Esophagus muscularis mucosa (tissue), 4 donors: Measurements from ENCODE around the gene NCEH1. TPM values are rescaled to one million over a fixed set of nuclear protein-coding genes. Genes with fewer than 3 reads are reported as not detected.
"Not testable (repeated sequence)": the region's sequence is repeated elsewhere in the genome, so short reads cannot be mapped to it uniquely, and the experiment has no call there.

Experiments used
- DNase-seq: peaks from one replicate; pipeline ENCODE4 v3.0.0-alpha.2; 2017; ENCODE audit errors: extremely low spot score
- H3K27ac ChIP-seq, 4 donors: fragments of 200-600 bp; sonication (generic); replicated peaks in 1 of 4; 1 replicate in 3 of 4; 2 replicates in 1 of 4; pipeline ENCODE4 v1.5.1; 2016 to 2019; ENCODE audit warnings: mild to moderate bottlenecking in 1 of 4
- H3K27me3 ChIP-seq, 4 donors: fragments of 200-600 bp; sonication (generic); one replicate each; pipeline versions ENCODE4 v1.5.1 to v1.6.0; 2016 to 2019
- H3K36me3 ChIP-seq, 4 donors: fragments of 200-600 bp; sonication (generic); one replicate each; pipeline ENCODE4 v1.5.1; 2016 to 2019
- H3K4me1 ChIP-seq, 4 donors: fragments of 200-600 bp; sonication (generic); one replicate each; pipeline ENCODE4 v1.5.1; 2016 to 2019
- H3K4me3 ChIP-seq, 4 donors: fragments of 200-600 bp; sonication (generic); 1 replicate in 2 of 4; 2 replicates in 2 of 4; pipeline ENCODE4 v1.5.1; 2016 to 2019; ENCODE audit warnings: mild to moderate bottlenecking in 4 of 4, moderate library complexity in 1 of 4
- H3K9me3 ChIP-seq, 4 donors: fragments of 200-600 bp; sonication (generic); 1 replicate in 3 of 4; 2 replicates in 1 of 4; pipeline ENCODE4 v1.5.1; 2016 to 2019
- CTCF ChIP-seq, 3 experiments: fragments of 200-600 bp in 2 of 3; fragments of 450-650 bp in 1 of 3; sonication (generic) in 2 of 3; IDR thresholded peaks; one replicate each; pipeline ENCODE4 v1.5.1; 2017 to 2019; ENCODE audit warnings: antibody characterized with exemption in 3 of 3, mild to moderate bottlenecking in 2 of 3, moderate library complexity in 1 of 3
- EP300 ChIP-seq: sonication (generic); formaldehyde crosslinking; IDR thresholded peaks from one replicate; pipeline ENCODE4 v1.6.1; 2017; ENCODE audit warnings: antibody characterized with exemption
- POLR2A ChIP-seq: fragments of 450-650 bp; IDR thresholded peaks from one replicate; pipeline ENCODE4 v1.6.1; 2017; ENCODE audit warnings: antibody characterized with exemption, moderate library complexity, mild to moderate bottlenecking, low read depth
- POLR2AphosphoS5 ChIP-seq, 2 donors: sonication (generic); formaldehyde crosslinking; IDR thresholded peaks; one replicate each; pipeline ENCODE4 v1.6.1; 2017; ENCODE audit warnings: antibody characterized with exemption in 2 of 2
- WGBS: methylation state at CpG from one replicate; pipeline ENCODE4 v1.1.5; 2018; 5-methylcytosine and 5-hydroxymethylcytosine counted together
- intact Hi-C: fragments of 100-400 bp; cut with DNase I; formaldehyde crosslinking; loops from one replicate; pipeline ENCODE4 v1.15.1; 2023
- total RNA-seq, 4 donors: library from RNA; depleted of rRNA; stranded (reverse); fragments of >200 nt; gene quantifications; one replicate each; pipeline versions ENCODE4 v1.1.0 to v1.2.1, GENCODE V29; 2016

NCEH1 gene
- total RNA-seq, 4 donors from 2014 or later = 3.0 to 11.6 (median 3.7) TPM

GRCh38 chr3:172666181-172666872, 44.5 kb downstream of the NCEH1 start:
- Histone ChIP-seq H3K27ac (no peak overlapping the region), H3K9me3 (no peaks in the 10 kb centered on the region), H3K36me3 (no peaks in the 10 kb centered on the region), H3K4me1 (peaks cover 15 to 39% (median 26%) of the 10 kb centered on the region in 4 donors), H3K27me3 (no peaks in the 10 kb centered on the region), H3K4me3 (no peak overlapping the region)
- TF ChIP-seq CTCF (IDR thresholded peaks at IDR 0.05) (peak in 1 of 3 experiments; percentile 2), EP300 (no peak)
- WGBS = 89% methylated on average over 10 of the region's 10 CpGs
- intact Hi-C loops = no loop called here
- peak; percentile 81 for DNase-seq

- not testable (repeated sequence) for H3K4me3 ChIP-seq, H3K27ac ChIP-seq, H3K9me3 ChIP-seq, H3K27me3 ChIP-seq, H3K36me3 ChIP-seq
- DNase-seq = peak; percentile 42
- intact Hi-C loops = loop anchor here (1.0 kb wide), 1 partner anchor 177 kb away; no protein-coding TSS in a partner anchor
- peaks cover 15 to 36% (median 26%) of the 10 kb centered on the region in 4 donors for H3K4me1 ChIP-seq
- 60% methylated on average over 2 of the region's 9 CpGs for WGBS
Measured at GRCh38 chr3:172665510-172665909, 45.4 kb downstream of the NCEH1 start.

DNA sequence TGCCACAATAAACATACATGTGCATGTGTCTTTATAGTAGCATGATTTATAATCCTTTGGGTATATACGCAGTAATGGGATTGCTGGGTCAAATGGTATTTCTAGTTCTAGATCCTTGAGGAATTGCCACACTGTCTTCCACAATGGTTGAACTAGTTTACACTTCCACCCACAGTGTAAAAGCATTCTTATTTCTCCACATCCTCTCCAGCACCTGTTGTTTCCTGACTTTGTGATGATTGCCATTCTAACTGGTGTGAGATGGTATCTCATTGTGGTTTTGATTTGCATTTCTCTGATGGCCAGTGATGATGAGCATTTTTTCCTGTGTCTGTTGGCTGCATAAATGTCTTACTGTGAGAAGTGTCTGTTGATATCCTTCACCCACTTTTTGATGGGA, 50.4 kb downstream of the NCEH1 start:
- H3K9me3 ChIP-seq, DNase-seq, intact Hi-C loops, H3K27ac ChIP-seq, H3K36me3 ChIP-seq, H3K4me3 ChIP-seq, H3K27me3 ChIP-seq: not testable (repeated sequence)
- 100% methylated on average over 1 of the region's 1 CpG for WGBS
- peaks cover 11 to 27% (median 14%) of the 10 kb centered on the region in 4 donors for H3K4me1 ChIP-seq

- whole genome bisulfite sequencing = 61% methylated on average over 3 of the region's 3 CpGs
- intact Hi-C loops = no loop called here
- Histone ChIP-seq H3K4me1 (peaks cover 10 to 27% (median 11%) of the 10 kb centered on the region in 4 donors), H3K36me3 (no peaks in the 10 kb centered on the region), H3K4me3 (no peak overlapping the region), H3K27ac (peak overlapping the region in 1 of 4 donors; percentile 2), H3K9me3 (no peaks in the 10 kb centered on the region), H3K27me3 (no peaks in the 10 kb centered on the region)
- TF ChIP-seq POLR2AphosphoS5 (IDR thresholded peaks at IDR 0.05) = no peak
- no peak for TF ChIP-seq CTCF (IDR thresholded peaks at IDR 0.05)
- TF ChIP-seq POLR2A = no peak
- TF ChIP-seq EP300 = no peak
- peak; percentile 72 for DNase-seq
Measured at GRCh38 chr3:172659246-172660002, 51.4 kb downstream of the NCEH1 start.

GRCh38 chr3:172658344-172659245, 52.3 kb downstream of the NCEH1 start:
- 56% methylated on average over 6 of the region's 6 CpGs for WGBS
- TF ChIP-seq EP300 (no peak), POLR2AphosphoS5 (IDR thresholded peaks at IDR 0.05) (no peak), CTCF (IDR thresholded peaks at IDR 0.05) (no peak), POLR2A (no peak)
- intact Hi-C loops = no loop called here
- H3K36me3 ChIP-seq = no peaks in the 10 kb centered on the region
- no peak overlapping the region for H3K4me3 ChIP-seq
- peaks cover 10 to 27% (median 11%) of the 10 kb centered on the region in 4 donors for H3K4me1 ChIP-seq
- DNase-seq = peak; percentile 78
- no peaks in the 10 kb centered on the region for H3K27me3 ChIP-seq
- H3K9me3 ChIP-seq = no peaks in the 10 kb centered on the region
- H3K27ac ChIP-seq = peak overlapping the region in 1 of 4 donors; percentile 2
